Parathyroid adenoma (tissue), 2 donors: ENCODE results near the gene DCLK1.

Source experiments
- H2AFZ ChIP-seq: fragments of 300-600 bp; sonication (generic); one replicate; pipeline ENCODE4 v1.7.0; 2017; ENCODE audit warnings: antibody characterized with exemption, mild to moderate bottlenecking
- H3K27ac ChIP-seq: fragments of 300-600 bp; sonication (generic); one replicate; pipeline ENCODE4 v1.7.0; 2017
- H3K27me3 ChIP-seq: fragments of 300-600 bp; sonication (generic); one replicate; pipeline ENCODE4 v1.7.0; 2017; ENCODE audit warnings: low read length; ENCODE audit not compliant: control insufficient read depth, insufficient read depth
- H3K36me3 ChIP-seq: fragments of 300-600 bp; sonication (generic); one replicate; pipeline ENCODE4 v1.7.0; 2017; ENCODE audit warnings: low read length; ENCODE audit not compliant: control insufficient read depth, insufficient read depth
- H3K4me1 ChIP-seq: fragments of 300-600 bp; sonication (generic); one replicate; pipeline ENCODE4 v1.7.0; 2017; ENCODE audit warnings: control low read depth
- H3K4me2 ChIP-seq: fragments of 300-600 bp; sonication (generic); one replicate; pipeline ENCODE4 v1.7.0; 2017; ENCODE audit warnings: low read length
- H3K4me3 ChIP-seq: fragments of 300-600 bp; sonication (generic); one replicate; pipeline ENCODE4 v1.7.0; 2017; ENCODE audit warnings: low read depth, low read length
- H3K79me2 ChIP-seq: fragments of 300-600 bp; sonication (generic); one replicate; pipeline ENCODE4 v1.7.0; 2017; ENCODE audit warnings: control low read depth
- H3K9ac ChIP-seq: fragments of 300-600 bp; sonication (generic); one replicate; pipeline ENCODE4 v1.7.0; 2017; ENCODE audit warnings: mild to moderate bottlenecking
- H3K9me3 ChIP-seq: fragments of 300-600 bp; sonication (generic); one replicate; pipeline ENCODE4 v1.7.0; 2017; ENCODE audit warnings: low read length; ENCODE audit not compliant: control insufficient read depth
- TF ChIP-seq, protein P1 (sequence below): fragments of 300-600 bp; sonication (generic); IDR thresholded peaks from one replicate; pipeline ENCODE4 v1.7.0; 2017; ENCODE audit warnings: antibody characterized with exemption, mild to moderate bottlenecking
- donor health status: primary hyperparathyroidism.

The DCLK1 gene

DNA sequence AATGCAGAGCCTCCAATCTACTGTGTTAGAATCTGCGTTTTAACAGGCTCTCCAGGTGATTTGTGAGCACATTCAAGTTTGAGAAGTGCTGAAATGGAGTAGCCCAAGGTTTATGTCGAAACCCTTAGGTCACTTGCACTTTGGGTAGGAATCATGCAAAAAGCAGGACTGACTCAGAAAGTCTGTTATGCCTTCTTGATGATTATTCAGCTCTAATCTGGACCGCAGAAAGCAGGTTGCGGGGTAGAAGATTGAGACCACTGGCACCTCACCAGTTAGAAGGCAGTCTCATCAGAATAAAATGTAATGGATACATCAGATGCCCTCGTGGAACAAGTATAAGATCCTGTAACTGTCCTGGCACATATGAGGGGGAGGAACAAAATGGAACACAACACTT is 326.3 kb downstream of the DCLK1 start:
- Histone ChIP-seq H2AFZ (no peak overlapping the region), H3K36me3 (no peaks in the 10 kb centered on the region), H3K9ac (no peak overlapping the region), H3K79me2 (no peaks in the 10 kb centered on the region), H3K27me3 (no peaks in the 10 kb centered on the region), H3K27ac (no peak overlapping the region), H3K4me3 (no peak overlapping the region), H3K4me1 (no peaks in the 10 kb centered on the region), H3K4me2 (no peak overlapping the region), H3K9me3 (no peaks in the 10 kb centered on the region)
- TF ChIP-seq, protein P1, sequence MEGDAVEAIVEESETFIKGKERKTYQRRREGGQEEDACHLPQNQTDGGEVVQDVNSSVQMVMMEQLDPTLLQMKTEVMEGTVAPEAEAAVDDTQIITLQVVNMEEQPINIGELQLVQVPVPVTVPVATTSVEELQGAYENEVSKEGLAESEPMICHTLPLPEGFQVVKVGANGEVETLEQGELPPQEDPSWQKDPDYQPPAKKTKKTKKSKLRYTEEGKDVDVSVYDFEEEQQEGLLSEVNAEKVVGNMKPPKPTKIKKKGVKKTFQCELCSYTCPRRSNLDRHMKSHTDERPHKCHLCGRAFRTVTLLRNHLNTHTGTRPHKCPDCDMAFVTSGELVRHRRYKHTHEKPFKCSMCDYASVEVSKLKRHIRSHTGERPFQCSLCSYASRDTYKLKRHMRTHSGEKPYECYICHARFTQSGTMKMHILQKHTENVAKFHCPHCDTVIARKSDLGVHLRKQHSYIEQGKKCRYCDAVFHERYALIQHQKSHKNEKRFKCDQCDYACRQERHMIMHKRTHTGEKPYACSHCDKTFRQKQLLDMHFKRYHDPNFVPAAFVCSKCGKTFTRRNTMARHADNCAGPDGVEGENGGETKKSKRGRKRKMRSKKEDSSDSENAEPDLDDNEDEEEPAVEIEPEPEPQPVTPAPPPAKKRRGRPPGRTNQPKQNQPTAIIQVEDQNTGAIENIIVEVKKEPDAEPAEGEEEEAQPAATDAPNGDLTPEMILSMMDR = no peak

DNA sequence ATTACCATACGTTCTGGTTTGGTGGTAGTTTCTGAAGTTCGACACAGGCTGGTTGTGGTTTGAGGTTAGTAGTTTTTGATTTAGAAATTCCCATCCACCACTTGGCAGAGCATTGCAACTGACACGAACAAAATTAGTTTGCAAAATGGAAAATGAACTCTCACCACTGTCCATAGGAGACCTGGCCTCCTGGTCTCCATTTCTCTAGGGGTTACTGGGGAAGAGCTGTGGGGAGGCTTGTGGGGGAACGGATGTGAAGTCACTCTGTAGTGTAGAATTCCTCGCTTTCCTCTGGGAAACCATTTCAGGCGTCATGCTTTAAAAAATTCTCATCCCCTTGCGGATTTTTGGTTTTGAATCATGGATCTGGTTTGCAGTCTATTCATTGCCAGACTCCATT is 333.2 kb downstream of the DCLK1 start:
- no peak overlapping the region for H3K9ac ChIP-seq

DNA sequence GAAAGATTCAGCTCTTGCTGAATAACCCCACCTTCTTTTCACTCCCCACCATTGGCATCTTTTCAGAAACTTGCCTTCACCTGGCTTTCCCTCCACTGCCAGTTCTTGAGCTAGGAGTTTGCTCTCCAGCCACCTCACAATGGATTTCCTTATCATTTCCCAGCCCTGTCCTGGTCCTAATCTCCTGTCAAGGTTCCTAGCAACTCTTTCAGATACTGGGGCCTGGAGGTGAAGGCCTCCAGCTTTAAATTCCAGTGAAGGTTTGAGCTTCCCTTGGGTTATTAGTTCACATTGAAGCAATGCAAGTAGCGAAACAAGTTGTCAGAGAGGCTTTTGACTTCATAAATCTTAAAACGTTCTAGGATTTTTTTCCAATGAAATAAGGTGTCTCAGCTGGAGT is 333.9 kb downstream of the DCLK1 start:
- Histone ChIP-seq H3K4me2 (no peak overlapping the region), H3K79me2 (no peaks in the 10 kb centered on the region), H3K27ac (no peak overlapping the region), H2AFZ (no peak overlapping the region), H3K9me3 (no peaks in the 10 kb centered on the region), H3K36me3 (no peaks in the 10 kb centered on the region), H3K4me3 (no peak overlapping the region), H3K9ac (no peak overlapping the region), H3K4me1 (no peaks in the 10 kb centered on the region), H3K27me3 (no peaks in the 10 kb centered on the region)
- TF ChIP-seq, protein P1 = no peak

More for the DNA sequence above, 333.2 kb downstream of the DCLK1 start:
- no peaks in the 10 kb centered on the region for H3K9me3 ChIP-seq
- no peak overlapping the region for H3K4me3 ChIP-seq
- no peak overlapping the region for H3K4me2 ChIP-seq
- no peak overlapping the region for H3K27ac ChIP-seq
- H3K4me1 ChIP-seq = no peaks in the 10 kb centered on the region
- no peaks in the 10 kb centered on the region for H3K79me2 ChIP-seq
- TF ChIP-seq, protein P1 = no peak
- no peaks in the 10 kb centered on the region for H3K27me3 ChIP-seq
- no peak overlapping the region for H2AFZ ChIP-seq
- no peaks in the 10 kb centered on the region for H3K36me3 ChIP-seq

DNA sequence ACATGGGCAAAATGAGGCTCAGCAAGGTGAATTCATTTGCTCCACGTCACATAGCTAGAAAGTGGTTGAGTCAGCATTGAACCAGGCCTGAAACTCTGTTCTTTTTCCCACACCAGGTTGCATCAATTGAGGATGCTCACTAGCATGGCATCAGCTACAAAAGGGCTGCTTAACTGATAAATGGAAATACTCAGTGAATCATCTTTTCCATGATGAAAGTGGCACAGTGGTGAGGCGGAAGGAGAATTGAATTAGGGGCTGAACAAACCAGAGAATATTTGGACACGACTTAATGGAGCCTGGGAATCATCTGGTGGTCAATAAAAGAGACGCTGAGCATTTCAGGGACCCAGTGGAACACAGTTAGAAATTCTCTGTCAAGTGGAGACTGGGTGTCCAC is 334.6 kb downstream of the DCLK1 start:
- no peak overlapping the region for H3K4me2 ChIP-seq
- H3K4me3 ChIP-seq = no peak overlapping the region
- H3K27me3 ChIP-seq = no peaks in the 10 kb centered on the region
- H3K9me3 ChIP-seq = no peaks in the 10 kb centered on the region
- H3K36me3 ChIP-seq = no peaks in the 10 kb centered on the region
- no peaks in the 10 kb centered on the region for H3K79me2 ChIP-seq
- H2AFZ ChIP-seq = no peak overlapping the region
- H3K27ac ChIP-seq = no peak overlapping the region
- H3K9ac ChIP-seq = no peak overlapping the region
- no peaks in the 10 kb centered on the region for H3K4me1 ChIP-seq
- TF ChIP-seq, protein P1 = no peak

DNA sequence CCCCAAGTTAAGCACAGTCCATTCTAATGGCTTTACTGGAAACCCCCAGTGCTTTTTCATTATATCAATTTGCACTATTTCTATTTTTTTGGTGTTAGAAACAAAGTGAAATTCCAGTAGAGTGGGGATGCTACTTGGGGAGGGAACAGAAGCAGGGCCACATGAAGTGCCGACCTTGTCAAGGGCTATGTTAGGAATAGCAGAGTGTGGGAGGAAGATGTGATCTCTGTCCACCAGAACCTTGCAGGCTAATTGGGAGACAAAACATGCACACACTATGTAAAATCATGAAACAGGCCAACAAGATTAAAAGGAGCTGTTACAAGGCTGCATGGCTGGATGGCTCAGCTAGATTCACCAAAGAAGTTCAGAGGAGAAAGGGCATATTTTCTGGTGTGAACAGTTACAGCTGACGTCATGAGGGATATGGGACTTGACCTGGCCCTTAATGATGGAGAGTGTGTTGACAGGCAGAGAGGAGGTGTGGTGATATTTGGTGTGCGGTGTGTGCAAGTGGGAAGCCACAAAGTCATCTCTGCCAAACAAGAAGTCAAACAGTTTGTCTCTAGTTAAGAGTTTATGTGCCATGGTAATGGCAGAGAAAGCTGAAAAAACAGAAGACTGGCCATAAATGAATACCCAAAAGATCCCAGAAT is 336.3 kb downstream of the DCLK1 start:
- Histone ChIP-seq H3K4me3 (no peak overlapping the region), H3K27me3 (no peaks in the 10 kb centered on the region)
- TF ChIP-seq, protein P1 = no peak

More for the DNA sequence above, 336.3 kb downstream of the DCLK1 start:
- Histone ChIP-seq H3K4me2 (no peak overlapping the region), H3K9ac (no peak overlapping the region), H3K4me1 (no peaks in the 10 kb centered on the region), H3K27ac (no peak overlapping the region), H3K9me3 (no peaks in the 10 kb centered on the region), H3K36me3 (no peaks in the 10 kb centered on the region), H3K79me2 (no peaks in the 10 kb centered on the region), H2AFZ (no peak overlapping the region)
